ENCODE results near the gene CSNK2A1.

Gene CSNK2A1

DNA sequence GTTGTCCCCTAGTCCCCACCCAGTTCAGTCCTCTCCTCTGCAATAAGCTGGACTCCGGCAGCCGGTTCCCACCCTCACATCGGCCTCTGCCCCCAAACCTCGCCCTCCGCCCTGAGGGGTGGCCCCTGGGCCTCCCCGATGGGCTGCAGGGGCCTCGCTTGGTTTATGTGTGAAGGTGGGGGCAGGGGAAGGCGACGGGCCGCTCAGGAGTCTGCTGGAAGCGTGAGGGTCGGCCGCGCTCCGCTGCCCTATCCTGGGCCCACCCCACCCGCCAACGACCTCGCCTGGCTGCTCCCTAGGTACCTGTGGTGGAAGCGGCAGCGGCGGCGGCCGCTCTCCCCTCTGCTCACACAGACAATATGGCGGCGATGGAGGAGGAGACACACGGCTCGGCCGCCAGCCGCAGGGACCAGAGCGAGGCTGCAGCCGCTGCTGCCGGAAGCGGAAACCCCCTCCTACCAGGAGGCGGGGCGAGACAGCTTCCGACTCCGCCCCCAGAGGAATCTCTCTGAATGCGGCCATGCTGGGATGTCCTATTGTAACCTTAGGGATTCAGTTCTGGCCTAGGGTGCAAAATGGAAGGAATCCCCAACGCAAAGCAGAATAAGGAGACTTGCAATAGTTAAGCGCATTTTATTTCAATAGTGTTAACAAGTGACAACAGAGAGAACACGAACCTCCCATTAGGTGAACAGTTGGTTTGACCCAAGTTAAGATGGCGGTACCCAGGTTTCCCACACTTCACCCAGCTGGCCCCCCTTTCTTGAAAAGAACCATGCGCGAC lies at the start of gene CSNK2A1:
Gene CSNK2A1 (minus strand): TSS at position 422 of the 784 bp plus-strand sequence. CDS start 35,239 bp downstream, outside the sequence.
- TF ChIP-seq, protein P1, sequence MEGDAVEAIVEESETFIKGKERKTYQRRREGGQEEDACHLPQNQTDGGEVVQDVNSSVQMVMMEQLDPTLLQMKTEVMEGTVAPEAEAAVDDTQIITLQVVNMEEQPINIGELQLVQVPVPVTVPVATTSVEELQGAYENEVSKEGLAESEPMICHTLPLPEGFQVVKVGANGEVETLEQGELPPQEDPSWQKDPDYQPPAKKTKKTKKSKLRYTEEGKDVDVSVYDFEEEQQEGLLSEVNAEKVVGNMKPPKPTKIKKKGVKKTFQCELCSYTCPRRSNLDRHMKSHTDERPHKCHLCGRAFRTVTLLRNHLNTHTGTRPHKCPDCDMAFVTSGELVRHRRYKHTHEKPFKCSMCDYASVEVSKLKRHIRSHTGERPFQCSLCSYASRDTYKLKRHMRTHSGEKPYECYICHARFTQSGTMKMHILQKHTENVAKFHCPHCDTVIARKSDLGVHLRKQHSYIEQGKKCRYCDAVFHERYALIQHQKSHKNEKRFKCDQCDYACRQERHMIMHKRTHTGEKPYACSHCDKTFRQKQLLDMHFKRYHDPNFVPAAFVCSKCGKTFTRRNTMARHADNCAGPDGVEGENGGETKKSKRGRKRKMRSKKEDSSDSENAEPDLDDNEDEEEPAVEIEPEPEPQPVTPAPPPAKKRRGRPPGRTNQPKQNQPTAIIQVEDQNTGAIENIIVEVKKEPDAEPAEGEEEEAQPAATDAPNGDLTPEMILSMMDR (IDR thresholded peaks at IDR 0.05; ENCODE audit: low read depth, low read length): no peak
- TF ChIP-seq EZH2phosphoT487 (IDR thresholded peaks at IDR 0.05; ENCODE audit: low read depth): no peak
- H4K20me1 ChIP-seq (ENCODE audit: insufficient read depth, low read length): peaks cover 45% of the 10 kb centered on the region
- peak within 1 kb of the TSS; percentile 97 for H3K9ac ChIP-seq (ENCODE audit: low read length)
- peak within 1 kb of the TSS; percentile 84 for H3K4me2 ChIP-seq (ENCODE audit: low read length)
- H3K4me1 ChIP-seq (ENCODE audit: low read length): peaks cover 35% of the 10 kb centered on the region
- H3K79me2 ChIP-seq (ENCODE audit: low read length): peaks cover 50% of the 10 kb centered on the region
- H3K9me3 ChIP-seq (ENCODE audit: insufficient read depth, low read length): peaks cover 7% of the 10 kb centered on the region; the same call in 1 of the 2 replicates
- H3K27me3 ChIP-seq (ENCODE audit: low read depth, low read length): no peaks in the 10 kb centered on the region
- H3K36me3 ChIP-seq (replicated peaks; ENCODE audit: low read depth, low read length): peaks cover 33% of the 10 kb centered on the region
- peak within 1 kb of the TSS; percentile 72 for H3K27ac ChIP-seq (ENCODE audit: low read length)
- H3K4me3 ChIP-seq (ENCODE audit: low read length): peak within 1 kb of the TSS; percentile 91
- H2AFZ ChIP-seq (ENCODE audit: low read depth, low read length): peak within 1 kb of the TSS; percentile 88

DNA sequence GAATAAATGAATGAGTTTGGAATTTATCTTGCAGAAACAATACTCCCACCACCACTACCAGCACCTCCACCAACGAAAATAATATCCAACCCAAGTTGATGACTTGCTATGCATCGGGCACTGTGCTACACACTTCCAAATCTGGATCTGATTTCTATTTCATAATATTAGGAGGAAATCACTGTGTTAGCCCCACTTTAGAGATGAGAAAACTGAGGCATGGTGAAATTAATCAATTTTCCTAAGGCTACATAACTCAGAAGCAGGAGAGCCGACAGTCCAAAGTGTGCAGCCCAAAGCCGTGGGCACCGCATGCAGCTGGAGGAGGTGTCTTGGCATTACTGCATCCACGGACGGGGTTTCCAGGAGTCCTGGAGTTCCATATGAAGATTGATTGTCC lies 48.9 kb upstream of the CSNK2A1 start:
- Histone ChIP-seq H3K4me2 (ENCODE audit: low read length) (no peak overlapping the region), H3K79me2 (ENCODE audit: low read length) (no peaks in the 10 kb centered on the region), H3K9ac (ENCODE audit: low read length) (no peak overlapping the region), H2AFZ (ENCODE audit: low read depth, low read length) (0 out of 2 replicates have a peak overlapping the region, but pooled peaks have one; percentile 24), H3K9me3 (ENCODE audit: insufficient read depth, low read length) (no peaks in the 10 kb centered on the region), H3K27me3 (ENCODE audit: low read depth, low read length) (0 out of 2 replicates have a peak, but pooled peaks cover 3% of the 10 kb centered on the region), H3K27ac (ENCODE audit: low read length) (no peak overlapping the region), H3K4me1 (ENCODE audit: low read length) (peaks cover 14% of the 10 kb centered on the region), H3K36me3 (replicated peaks; ENCODE audit: low read depth, low read length) (no peaks in the 10 kb centered on the region), H4K20me1 (ENCODE audit: insufficient read depth, low read length) (no peaks in the 10 kb centered on the region), H3K4me3 (ENCODE audit: low read length) (no peak overlapping the region)
- TF ChIP-seq, protein P1 (IDR thresholded peaks at IDR 0.05; ENCODE audit: low read depth, low read length): no peak
- no peak for TF ChIP-seq EZH2phosphoT487 (IDR thresholded peaks at IDR 0.05; ENCODE audit: low read depth)

DNA sequence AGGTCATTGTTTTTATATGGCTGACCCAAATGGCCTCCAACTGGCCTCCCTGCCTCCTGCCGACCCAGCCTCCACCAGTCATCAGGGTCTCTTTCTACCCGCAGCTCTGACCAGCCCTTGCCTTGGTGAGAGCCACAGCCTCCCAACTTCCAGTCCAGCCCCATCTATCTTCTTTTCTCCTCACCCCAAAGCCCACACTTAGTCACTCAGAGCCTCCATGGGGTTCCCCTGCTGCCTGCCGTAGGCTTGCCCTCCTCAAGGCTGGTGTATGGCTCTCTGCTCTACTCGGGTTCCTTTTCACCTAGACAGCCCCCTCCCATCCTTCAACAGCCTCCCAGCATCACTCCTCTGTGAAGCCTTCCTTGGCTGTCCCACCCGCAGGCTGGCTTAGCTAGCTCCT lies 48.4 kb upstream of the CSNK2A1 start:
- H3K4me2 ChIP-seq (ENCODE audit: low read length): no peak overlapping the region
- peaks cover 14% of the 10 kb centered on the region for H3K4me1 ChIP-seq (ENCODE audit: low read length)
- H3K9me3 ChIP-seq (ENCODE audit: insufficient read depth, low read length): no peaks in the 10 kb centered on the region
- H2AFZ ChIP-seq (ENCODE audit: low read depth, low read length): peak overlapping the region; percentile 24; the same call in 1 of the 2 replicates
- no peaks in the 10 kb centered on the region for H3K79me2 ChIP-seq (ENCODE audit: low read length)
- no peak overlapping the region for H3K27ac ChIP-seq (ENCODE audit: low read length)
- no peaks in the 10 kb centered on the region for H3K36me3 ChIP-seq (replicated peaks; ENCODE audit: low read depth, low read length)
- H3K9ac ChIP-seq (ENCODE audit: low read length): no peak overlapping the region
- no peak overlapping the region for H3K4me3 ChIP-seq (ENCODE audit: low read length)
- no peak for TF ChIP-seq EZH2phosphoT487 (IDR thresholded peaks at IDR 0.05; ENCODE audit: low read depth)
- TF ChIP-seq, protein P1 (IDR thresholded peaks at IDR 0.05; ENCODE audit: low read depth, low read length): no peak
- no peaks in the 10 kb centered on the region for H4K20me1 ChIP-seq (ENCODE audit: insufficient read depth, low read length)
- 0 out of 2 replicates have a peak, but pooled peaks cover 3% of the 10 kb centered on the region for H3K27me3 ChIP-seq (ENCODE audit: low read depth, low read length)

DNA sequence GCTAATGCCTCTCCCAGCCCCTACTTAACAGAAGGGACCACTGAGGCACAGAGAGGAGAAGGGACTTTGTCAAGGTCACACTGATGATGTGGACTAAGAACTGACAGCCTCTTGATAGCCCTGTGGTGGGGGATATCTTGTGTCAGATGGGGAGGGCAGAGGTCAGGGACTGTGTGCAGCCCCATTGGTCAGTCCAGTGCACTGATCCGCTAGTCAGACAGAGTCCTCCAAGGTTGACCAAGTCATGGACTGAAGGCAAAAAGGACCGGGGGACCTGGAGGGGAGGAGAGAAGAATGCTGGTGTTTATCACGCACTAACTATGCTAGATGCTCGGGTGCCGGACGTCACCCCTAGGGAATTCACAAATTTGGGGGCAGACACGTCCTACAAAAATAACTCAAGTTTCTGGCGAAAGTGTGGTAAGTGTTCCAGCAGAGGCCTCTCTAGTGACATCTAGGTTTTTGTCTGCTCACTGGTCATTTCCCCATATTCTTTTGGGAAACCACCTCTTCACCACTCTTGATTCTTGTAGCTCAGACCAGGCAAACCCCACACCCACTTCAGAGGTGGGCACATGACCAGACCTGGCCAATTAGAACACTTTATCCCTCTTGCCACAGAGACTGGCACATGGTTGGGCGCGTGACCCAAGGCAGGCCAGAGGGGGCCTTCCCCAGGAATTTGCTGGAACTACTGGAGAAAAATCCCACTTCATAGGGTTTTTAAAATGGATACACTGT lies 45.5 kb upstream of the CSNK2A1 start:
- no peak overlapping the region for H3K4me3 ChIP-seq (ENCODE audit: low read length)
- H3K36me3 ChIP-seq (replicated peaks; ENCODE audit: low read depth, low read length): no peaks in the 10 kb centered on the region
- peak overlapping the region; percentile 26; the same call in 1 of the 2 replicates for H3K27ac ChIP-seq (ENCODE audit: low read length)
- H3K9me3 ChIP-seq (ENCODE audit: insufficient read depth, low read length): no peaks in the 10 kb centered on the region
- no peaks in the 10 kb centered on the region for H3K79me2 ChIP-seq (ENCODE audit: low read length)
- peaks cover 17% of the 10 kb centered on the region for H3K4me1 ChIP-seq (ENCODE audit: low read length)
- H3K4me2 ChIP-seq (ENCODE audit: low read length): peak overlapping the region; percentile 44
- peak overlapping the region; percentile 78 for H2AFZ ChIP-seq (ENCODE audit: low read depth, low read length)
- no peaks in the 10 kb centered on the region for H4K20me1 ChIP-seq (ENCODE audit: insufficient read depth, low read length)
- TF ChIP-seq EZH2phosphoT487 (IDR thresholded peaks at IDR 0.05; ENCODE audit: low read depth): no peak
- TF ChIP-seq, protein P1 (IDR thresholded peaks at IDR 0.05; ENCODE audit: low read depth, low read length): peak; percentile 35
- 0 out of 2 replicates have a peak overlapping the region, but pooled peaks have one; percentile 7 for H3K9ac ChIP-seq (ENCODE audit: low read length)
- H3K27me3 ChIP-seq (ENCODE audit: low read depth, low read length): 0 out of 2 replicates have a peak, but pooled peaks cover 3% of the 10 kb centered on the region
